ENCODE measurements around the gene SDK2. TPM values are rescaled to one million over a fixed set of nuclear protein-coding genes. Genes with fewer than 3 reads are reported as not detected.
"Not testable (repeated sequence)": the region's sequence is repeated elsewhere in the genome, so short reads cannot be mapped to it uniquely, and the experiment has no call there.

SDK2 gene
- total RNA-seq, 1 experiment from 2014 or later = not detected

DNA sequence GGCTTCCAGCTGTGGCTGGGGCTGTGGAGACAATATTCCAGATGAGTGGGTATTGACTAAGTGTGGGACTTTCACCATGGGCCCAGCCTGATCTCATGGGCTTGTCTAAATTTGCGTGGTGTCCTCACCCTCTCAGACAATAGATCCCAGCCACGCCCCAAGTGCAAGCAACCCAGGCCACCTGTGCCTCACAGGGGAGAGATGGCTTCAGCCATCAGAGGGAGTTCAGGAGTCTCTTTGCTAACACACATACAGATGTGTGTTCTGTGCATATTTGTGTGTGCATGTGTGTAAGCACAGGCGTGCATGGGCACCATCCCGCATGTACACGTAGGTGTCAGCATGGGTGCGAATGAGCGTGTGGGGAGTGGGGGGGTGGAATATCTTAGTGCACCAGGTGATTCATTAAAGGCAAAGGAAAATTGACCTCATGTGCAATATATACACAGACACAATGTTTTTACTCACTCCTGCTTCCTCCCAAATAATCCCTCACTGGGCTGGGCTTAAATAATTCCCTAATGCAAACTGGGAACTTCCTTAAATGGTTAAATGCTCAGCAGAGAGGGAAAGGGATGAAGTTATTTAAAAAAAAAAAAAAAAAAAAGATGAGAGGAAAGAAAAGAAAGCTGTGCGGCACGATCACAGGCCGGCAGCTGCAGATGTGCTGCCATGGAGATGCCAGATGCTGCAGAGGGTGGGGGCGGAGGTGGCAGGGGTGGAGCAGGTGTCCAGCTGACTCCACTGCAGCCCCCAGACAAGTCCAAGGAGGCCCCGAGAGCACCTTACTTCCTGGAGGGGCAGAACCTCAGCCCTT lies 308.4 kb downstream of the SDK2 start:
- Histone ChIP-seq H4K20me1 (ENCODE audit: insufficient read depth, low read depth, low read length) (no peaks in the 10 kb centered on the region), H3K9ac (ENCODE audit: low read length) (no peak overlapping the region), H2AFZ (ENCODE audit: low read length) (no peak overlapping the region), H3K4me2 (ENCODE audit: low read depth, low read length, poor library complexity, severe bottlenecking) (no peak overlapping the region), H3K27me3 (ENCODE audit: low read length) (no peaks in the 10 kb centered on the region), H3K36me3 (ENCODE audit: insufficient read depth, low read length) (no peaks in the 10 kb centered on the region), H3K9me2 (replicated peaks; ENCODE audit: insufficient read depth, low read length) (no peaks in the 10 kb centered on the region), H3K4me3 (ENCODE audit: low read length) (no peak overlapping the region), H3K79me2 (ENCODE audit: low read length) (no peaks in the 10 kb centered on the region), H3K9me3 (ENCODE audit: low read length) (no peaks in the 10 kb centered on the region), H3K27ac (ENCODE audit: low read length) (no peak overlapping the region), H3K4me1 (ENCODE audit: low read length) (no peaks in the 10 kb centered on the region)
- no peak for DNase-seq

- DNase-seq = no peak
- Histone ChIP-seq H3K9ac (ENCODE audit: low read length) (no peak overlapping the region), H3K36me3 (ENCODE audit: insufficient read depth, low read length) (no peaks in the 10 kb centered on the region)
Measured at GRCh38 chr17:73334771-73335513, 309.3 kb downstream of the SDK2 start.

GRCh38 chr17:73333445-73333844 lies 310.8 kb downstream of the SDK2 start:
- not testable (repeated sequence) for DNase-seq; H3K4me2 ChIP-seq (ENCODE audit: low read depth, low read length, poor library complexity, severe bottlenecking); H4K20me1 ChIP-seq (ENCODE audit: insufficient read depth, low read depth, low read length); H3K27me3 ChIP-seq (ENCODE audit: low read length); H3K4me1 ChIP-seq (ENCODE audit: low read length); H3K9ac ChIP-seq (ENCODE audit: low read length); H2AFZ ChIP-seq (ENCODE audit: low read length); H3K79me2 ChIP-seq (ENCODE audit: low read length); H3K9me2 ChIP-seq (replicated peaks; ENCODE audit: insufficient read depth, low read length); H3K4me3 ChIP-seq (ENCODE audit: low read length); H3K36me3 ChIP-seq (ENCODE audit: insufficient read depth, low read length); H3K9me3 ChIP-seq (ENCODE audit: low read length); H3K27ac ChIP-seq (ENCODE audit: low read length)

More at GRCh38 chr17:73334771-73335513, 309.3 kb downstream of the SDK2 start:
- Histone ChIP-seq H3K9me3 (ENCODE audit: low read length) (no peaks in the 10 kb centered on the region), H3K4me2 (ENCODE audit: low read depth, low read length, poor library complexity, severe bottlenecking) (no peak overlapping the region), H3K4me1 (ENCODE audit: low read length) (no peaks in the 10 kb centered on the region), H2AFZ (ENCODE audit: low read length) (no peak overlapping the region), H3K9me2 (replicated peaks; ENCODE audit: insufficient read depth, low read length) (no peaks in the 10 kb centered on the region), H3K27ac (ENCODE audit: low read length) (no peak overlapping the region), H3K27me3 (ENCODE audit: low read length) (no peaks in the 10 kb centered on the region), H3K79me2 (ENCODE audit: low read length) (no peaks in the 10 kb centered on the region), H3K4me3 (ENCODE audit: low read length) (no peak overlapping the region), H4K20me1 (ENCODE audit: insufficient read depth, low read depth, low read length) (no peaks in the 10 kb centered on the region)

DNA sequence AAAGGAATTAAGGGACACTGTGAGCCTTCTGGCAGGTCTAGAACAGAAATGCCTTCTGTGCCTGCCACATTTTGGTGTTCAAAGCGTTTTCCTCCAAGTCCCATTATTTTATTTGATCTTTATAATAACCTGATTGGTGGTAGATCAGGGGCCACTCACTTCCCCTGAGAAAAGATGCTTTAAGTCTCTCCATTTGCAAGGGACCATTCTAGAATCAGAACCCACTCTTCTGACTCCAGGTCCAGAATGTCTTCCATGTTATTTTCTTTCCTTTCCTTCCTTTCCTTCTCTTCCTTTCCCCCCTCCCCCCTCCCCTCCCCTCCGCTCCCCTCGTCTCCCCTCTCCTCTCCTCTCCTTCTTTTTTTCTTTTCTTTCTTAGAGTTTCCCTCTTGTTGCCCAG lies 313.2 kb downstream of the SDK2 start:
- Histone ChIP-seq H4K20me1 (ENCODE audit: insufficient read depth, low read depth, low read length) (no peaks in the 10 kb centered on the region), H3K27me3 (ENCODE audit: low read length) (no peaks in the 10 kb centered on the region), H3K9me2 (replicated peaks; ENCODE audit: insufficient read depth, low read length) (no peaks in the 10 kb centered on the region), H3K9me3 (ENCODE audit: low read length) (no peaks in the 10 kb centered on the region), H3K36me3 (ENCODE audit: insufficient read depth, low read length) (no peaks in the 10 kb centered on the region), H2AFZ (ENCODE audit: low read length) (no peak overlapping the region), H3K9ac (ENCODE audit: low read length) (no peak overlapping the region), H3K79me2 (ENCODE audit: low read length) (no peaks in the 10 kb centered on the region), H3K4me1 (ENCODE audit: low read length) (no peaks in the 10 kb centered on the region), H3K4me2 (ENCODE audit: low read depth, low read length, poor library complexity, severe bottlenecking) (no peak overlapping the region), H3K27ac (ENCODE audit: low read length) (no peak overlapping the region), H3K4me3 (ENCODE audit: low read length) (no peak overlapping the region)
- DNase-seq = no peak

DNA sequence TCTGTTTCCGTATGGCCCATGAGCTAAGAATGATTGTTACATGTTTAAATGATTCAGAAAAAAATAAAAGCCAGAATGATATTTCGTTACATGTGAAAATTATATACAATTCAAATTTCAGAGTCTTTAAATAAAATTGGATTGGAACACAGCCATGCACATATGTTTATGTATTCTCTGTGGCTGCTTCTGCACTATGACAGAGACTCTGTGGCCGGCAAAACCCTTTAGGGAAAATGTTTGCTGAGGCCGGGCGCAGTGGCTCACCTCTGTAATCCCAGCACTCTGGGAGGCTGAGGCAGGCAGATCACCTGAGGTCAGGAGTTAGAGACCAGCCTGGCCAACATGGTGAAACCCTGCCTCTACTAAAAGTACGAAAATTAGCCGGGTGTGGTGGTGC lies 316.6 kb downstream of the SDK2 start:
- Histone ChIP-seq H4K20me1 (ENCODE audit: insufficient read depth, low read depth, low read length) (no peaks in the 10 kb centered on the region), H3K27ac (ENCODE audit: low read length) (no peak overlapping the region), H3K27me3 (ENCODE audit: low read length) (no peaks in the 10 kb centered on the region), H2AFZ (ENCODE audit: low read length) (no peak overlapping the region), H3K79me2 (ENCODE audit: low read length) (no peaks in the 10 kb centered on the region), H3K9me3 (ENCODE audit: low read length) (no peaks in the 10 kb centered on the region), H3K4me3 (ENCODE audit: low read length) (no peak overlapping the region), H3K9ac (ENCODE audit: low read length) (no peak overlapping the region), H3K36me3 (ENCODE audit: insufficient read depth, low read length) (no peaks in the 10 kb centered on the region), H3K4me1 (ENCODE audit: low read length) (no peaks in the 10 kb centered on the region), H3K4me2 (ENCODE audit: low read depth, low read length, poor library complexity, severe bottlenecking) (no peak overlapping the region), H3K9me2 (replicated peaks; ENCODE audit: insufficient read depth, low read length) (no peaks in the 10 kb centered on the region)
- no peak for DNase-seq

DNA sequence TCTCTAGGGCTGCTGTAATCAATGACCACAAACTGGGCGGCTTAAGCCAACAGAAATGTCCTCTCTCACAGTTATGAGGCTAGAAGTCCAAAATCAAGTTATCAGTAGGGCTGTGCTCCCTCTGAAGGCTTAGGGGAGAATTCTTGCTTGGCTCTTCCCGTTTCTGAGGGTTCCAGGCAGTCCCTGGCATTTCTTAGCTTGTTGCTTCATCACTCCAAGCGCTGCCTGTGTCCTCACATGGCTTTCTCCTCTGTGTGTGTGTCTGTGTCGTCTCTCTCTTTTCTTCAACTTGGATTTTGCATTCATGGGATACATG lies 318.8 kb downstream of the SDK2 start:
- DNase-seq = no peak
- H3K4me2 ChIP-seq (ENCODE audit: low read depth, low read length, poor library complexity, severe bottlenecking) = no peak overlapping the region
- no peaks in the 10 kb centered on the region for H3K9me2 ChIP-seq (replicated peaks; ENCODE audit: insufficient read depth, low read length)
- H2AFZ ChIP-seq (ENCODE audit: low read length) = no peak overlapping the region
- no peaks in the 10 kb centered on the region for H3K36me3 ChIP-seq (ENCODE audit: insufficient read depth, low read length)
- no peaks in the 10 kb centered on the region for H4K20me1 ChIP-seq (ENCODE audit: insufficient read depth, low read depth, low read length)
- no peak overlapping the region for H3K27ac ChIP-seq (ENCODE audit: low read length)
- no peak overlapping the region for H3K9ac ChIP-seq (ENCODE audit: low read length)
- H3K79me2 ChIP-seq (ENCODE audit: low read length) = no peaks in the 10 kb centered on the region
- no peaks in the 10 kb centered on the region for H3K9me3 ChIP-seq (ENCODE audit: low read length)
- H3K27me3 ChIP-seq (ENCODE audit: low read length) = no peaks in the 10 kb centered on the region
- H3K4me3 ChIP-seq (ENCODE audit: low read length) = no peak overlapping the region
- H3K4me1 ChIP-seq (ENCODE audit: low read length) = no peaks in the 10 kb centered on the region

DNA sequence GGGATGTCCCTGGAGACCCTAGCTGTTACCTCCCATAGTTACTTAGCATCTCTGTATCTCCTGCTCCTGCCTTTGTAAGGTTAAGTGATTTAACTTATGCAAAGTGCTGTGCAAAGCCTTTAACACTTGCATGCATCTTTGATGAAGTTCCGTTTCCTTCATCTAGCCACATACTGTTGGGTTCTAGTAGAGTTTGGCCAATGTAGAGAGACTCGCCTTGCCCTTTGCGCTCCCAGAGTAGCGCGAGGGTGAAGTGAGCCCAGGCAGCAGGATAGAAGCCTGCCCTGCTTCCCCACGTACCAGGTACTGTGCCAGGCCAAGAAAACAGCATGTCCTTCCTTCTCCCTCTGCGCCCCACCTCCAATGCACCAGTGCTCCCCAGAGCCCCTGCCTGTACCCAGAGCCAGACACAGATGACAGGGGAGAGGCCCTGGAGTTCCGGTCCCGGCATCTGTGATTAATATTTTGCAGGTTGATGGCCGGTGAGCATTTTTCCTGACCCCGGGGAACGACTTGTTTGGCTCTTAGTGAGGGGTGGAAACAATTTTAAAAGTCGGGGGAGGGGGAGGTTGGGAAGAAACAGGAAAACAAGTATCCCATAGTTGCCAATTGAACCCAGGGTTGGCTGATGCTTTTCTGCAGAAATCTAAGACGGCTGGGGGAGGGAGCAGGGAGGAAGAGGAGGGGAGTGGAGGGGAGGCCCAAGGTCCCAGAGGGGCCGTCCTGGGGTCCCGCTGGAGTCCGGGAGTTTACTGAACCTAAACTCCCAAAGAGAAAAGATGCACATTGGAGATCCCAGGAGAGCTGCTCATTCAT lies 319.3 kb downstream of the SDK2 start:
- no peaks in the 10 kb centered on the region for H4K20me1 ChIP-seq (ENCODE audit: insufficient read depth, low read depth, low read length)
- H3K9ac ChIP-seq (ENCODE audit: low read length) = no peak overlapping the region
- no peaks in the 10 kb centered on the region for H3K9me2 ChIP-seq (replicated peaks; ENCODE audit: insufficient read depth, low read length)
- no peak overlapping the region for H3K27ac ChIP-seq (ENCODE audit: low read length)
- DNase-seq = no peak
- H3K4me2 ChIP-seq (ENCODE audit: low read depth, low read length, poor library complexity, severe bottlenecking) = no peak overlapping the region
- H3K9me3 ChIP-seq (ENCODE audit: low read length) = no peaks in the 10 kb centered on the region
- H3K27me3 ChIP-seq (ENCODE audit: low read length) = no peaks in the 10 kb centered on the region
- no peaks in the 10 kb centered on the region for H3K4me1 ChIP-seq (ENCODE audit: low read length)
- no peak overlapping the region for H3K4me3 ChIP-seq (ENCODE audit: low read length)
- no peaks in the 10 kb centered on the region for H3K79me2 ChIP-seq (ENCODE audit: low read length)
- no peaks in the 10 kb centered on the region for H3K36me3 ChIP-seq (ENCODE audit: insufficient read depth, low read length)
- no peak overlapping the region for H2AFZ ChIP-seq (ENCODE audit: low read length)

DNA sequence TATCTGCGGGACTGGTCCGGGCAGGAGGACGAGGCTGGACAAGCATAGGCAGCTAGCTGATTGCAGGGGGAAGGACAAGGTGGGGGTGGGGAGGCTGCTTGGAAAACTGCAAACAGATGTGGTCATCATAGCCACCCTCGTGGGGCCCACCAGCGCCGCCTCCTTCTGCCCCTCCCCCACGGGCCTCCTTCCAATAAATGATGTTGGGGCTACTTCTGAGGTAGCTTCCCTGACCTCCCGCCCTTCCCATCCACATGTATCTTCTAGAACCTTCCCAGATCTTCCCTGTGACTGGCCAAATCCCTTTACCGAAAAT lies 320.1 kb downstream of the SDK2 start:
- H3K4me3 ChIP-seq (ENCODE audit: low read length) = no peak overlapping the region
- H3K4me2 ChIP-seq (ENCODE audit: low read depth, low read length, poor library complexity, severe bottlenecking) = no peak overlapping the region
- H3K9ac ChIP-seq (ENCODE audit: low read length) = no peak overlapping the region

More for the DNA sequence above, 320.1 kb downstream of the SDK2 start:
- Histone ChIP-seq H3K9me3 (ENCODE audit: low read length) (no peaks in the 10 kb centered on the region), H3K4me1 (ENCODE audit: low read length) (no peaks in the 10 kb centered on the region), H3K27me3 (ENCODE audit: low read length) (no peaks in the 10 kb centered on the region), H3K36me3 (ENCODE audit: insufficient read depth, low read length) (no peaks in the 10 kb centered on the region), H3K9me2 (replicated peaks; ENCODE audit: insufficient read depth, low read length) (no peaks in the 10 kb centered on the region), H4K20me1 (ENCODE audit: insufficient read depth, low read depth, low read length) (no peaks in the 10 kb centered on the region), H2AFZ (ENCODE audit: low read length) (no peak overlapping the region), H3K27ac (ENCODE audit: low read length) (no peak overlapping the region), H3K79me2 (ENCODE audit: low read length) (no peaks in the 10 kb centered on the region)
- DNase-seq = no peak

All from Karpas-422 (cell line).